ENCODE measurements around the gene PSMG4.

The PSMG4 gene

DNA sequence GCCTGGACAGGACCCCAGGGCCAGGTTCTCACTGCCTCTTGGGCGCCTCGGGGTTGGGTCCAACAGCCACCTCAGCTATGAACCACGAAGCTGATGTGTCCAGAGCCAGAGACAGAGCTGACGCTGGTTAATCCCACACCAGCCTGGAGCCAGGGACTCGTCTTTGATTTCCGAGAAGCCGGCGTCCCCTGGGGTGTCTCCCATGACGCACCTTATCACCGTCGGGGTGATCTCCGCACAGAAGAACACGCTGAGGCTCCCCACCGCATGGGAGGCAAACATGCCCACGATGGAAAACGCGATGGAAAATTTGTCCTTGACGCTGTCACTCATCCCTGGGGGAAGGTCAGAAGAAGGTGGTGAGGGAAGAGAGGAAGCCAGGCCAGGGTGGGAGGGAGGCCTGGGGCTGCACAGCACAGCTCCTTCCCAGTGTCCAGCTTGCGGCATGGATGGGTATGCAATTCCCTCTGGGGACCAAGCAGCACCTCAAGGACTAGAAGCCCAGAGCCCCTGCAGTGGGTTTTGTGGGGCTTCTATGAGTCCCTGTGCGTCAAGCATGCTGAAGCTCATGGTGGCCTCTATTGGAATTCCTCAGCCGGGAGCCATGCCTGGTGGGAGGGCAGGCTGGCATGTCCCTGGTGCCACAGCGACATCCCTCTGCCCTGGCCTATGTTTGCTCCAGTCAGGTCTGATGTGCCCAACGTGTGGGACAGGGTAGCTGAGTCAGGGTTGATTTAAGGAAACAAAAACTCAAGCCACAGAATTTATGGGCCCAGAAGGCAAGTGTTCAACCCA is 25.1 kb downstream of the PSMG4 start:
- Histone ChIP-seq H3K4me1 (ENCODE audit: control insufficient read depth, insufficient read depth, low read length) (no peaks in the 10 kb centered on the region), H3K4me3 (ENCODE audit: low read length) (no peak overlapping the region), H3K36me3 (ENCODE audit: control insufficient read depth, insufficient read depth, low read length) (peaks cover 25% of the 10 kb centered on the region), H3K9ac (ENCODE audit: low read length) (no peak overlapping the region), H3K9me3 (ENCODE audit: control insufficient read depth, low read length) (no peaks in the 10 kb centered on the region), H3K27me3 (ENCODE audit: control insufficient read depth, insufficient read depth, low read length) (no peaks in the 10 kb centered on the region)

DNA sequence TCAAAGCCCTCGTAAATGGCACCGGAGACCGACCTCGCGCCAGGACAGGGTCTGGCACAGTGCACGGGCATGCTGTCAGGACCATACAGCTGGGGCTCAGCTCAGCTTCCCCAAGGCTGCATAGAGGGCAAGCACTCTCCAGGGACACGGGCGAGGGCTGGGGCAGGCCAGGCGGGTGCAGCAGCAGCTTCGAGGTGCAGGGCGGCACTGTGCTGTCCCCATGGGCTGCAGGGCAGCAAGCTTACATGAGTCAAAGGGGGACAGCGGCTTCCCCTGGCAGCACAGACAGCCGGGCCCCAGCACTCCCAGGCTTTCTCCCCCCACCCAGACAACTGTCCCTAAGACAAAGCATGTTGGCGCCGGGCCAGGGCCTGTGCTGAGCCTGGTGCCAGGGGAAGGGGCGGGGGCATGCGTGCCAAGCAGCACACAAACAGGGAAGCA is 25.7 kb downstream of the PSMG4 start:
- H3K36me3 ChIP-seq (ENCODE audit: control insufficient read depth, insufficient read depth, low read length) = peaks cover 28% of the 10 kb centered on the region
- H3K9ac ChIP-seq (ENCODE audit: low read length) = no peak overlapping the region
- no peak overlapping the region for H3K4me3 ChIP-seq (ENCODE audit: low read length)
- H3K27me3 ChIP-seq (ENCODE audit: control insufficient read depth, insufficient read depth, low read length) = no peaks in the 10 kb centered on the region
- H3K9me3 ChIP-seq (ENCODE audit: control insufficient read depth, low read length) = no peaks in the 10 kb centered on the region
- H3K4me1 ChIP-seq (ENCODE audit: control insufficient read depth, insufficient read depth, low read length) = no peaks in the 10 kb centered on the region

DNA sequence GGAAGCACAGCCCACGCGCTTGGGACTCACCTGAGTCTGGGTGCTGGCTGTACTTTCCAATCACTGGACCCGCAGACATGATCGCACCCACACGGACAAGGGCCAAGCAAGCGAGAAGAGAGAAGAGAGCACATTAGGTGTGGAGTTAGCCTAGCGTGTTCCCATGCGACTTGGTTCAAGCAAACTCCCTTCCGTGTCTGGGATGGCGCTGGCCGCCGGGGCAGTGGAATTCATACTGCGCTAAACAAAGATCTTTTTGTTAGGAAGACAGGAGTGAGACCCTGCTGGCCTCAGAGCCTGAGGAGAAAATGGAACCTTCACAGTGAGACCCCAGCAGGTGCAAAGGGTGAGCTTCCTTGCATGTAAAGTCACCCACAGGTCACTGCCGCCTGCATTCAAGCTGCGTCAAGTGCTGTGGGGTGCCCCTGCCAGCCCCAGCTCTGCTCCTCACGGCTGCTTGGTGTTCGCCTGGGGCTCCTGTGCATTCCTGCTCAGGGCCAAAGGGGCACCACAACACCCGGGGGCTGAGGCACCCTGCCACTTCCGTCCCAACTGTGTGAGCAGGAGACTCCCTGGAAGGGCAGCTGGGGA is 26.4 kb downstream of the PSMG4 start:
- Histone ChIP-seq H3K4me1 (ENCODE audit: control insufficient read depth, insufficient read depth, low read length) (no peaks in the 10 kb centered on the region), H3K27me3 (ENCODE audit: control insufficient read depth, insufficient read depth, low read length) (no peaks in the 10 kb centered on the region), H3K36me3 (ENCODE audit: control insufficient read depth, insufficient read depth, low read length) (peaks cover 30% of the 10 kb centered on the region), H3K9me3 (ENCODE audit: control insufficient read depth, low read length) (no peaks in the 10 kb centered on the region), H3K4me3 (ENCODE audit: low read length) (no peak overlapping the region), H3K9ac (ENCODE audit: low read length) (no peak overlapping the region)

DNA sequence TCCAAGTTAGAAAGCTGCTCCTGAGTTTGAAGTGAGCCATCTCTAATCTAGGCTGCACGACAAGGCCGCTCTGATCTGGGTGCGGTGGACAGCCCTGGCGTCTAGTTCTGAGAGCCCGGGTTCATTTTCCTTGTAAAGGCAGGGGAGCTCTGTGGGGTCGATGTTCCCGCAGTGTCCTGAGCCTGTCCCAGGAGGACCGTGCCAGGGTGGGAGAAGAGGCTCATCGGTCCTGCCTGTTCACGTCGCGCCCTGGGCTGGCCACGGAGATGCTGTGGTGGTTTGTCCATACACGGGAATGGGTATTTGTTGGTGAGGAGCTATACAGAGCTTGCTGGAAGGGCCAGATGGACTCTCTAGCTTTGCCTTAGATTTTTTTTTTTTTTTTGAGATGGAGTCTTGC is 27.0 kb downstream of the PSMG4 start:
- Histone ChIP-seq H3K36me3 (ENCODE audit: control insufficient read depth, insufficient read depth, low read length) (peaks cover 35% of the 10 kb centered on the region), H3K27me3 (ENCODE audit: control insufficient read depth, insufficient read depth, low read length) (no peaks in the 10 kb centered on the region), H3K4me1 (ENCODE audit: control insufficient read depth, insufficient read depth, low read length) (no peaks in the 10 kb centered on the region), H3K9ac (ENCODE audit: low read length) (no peak overlapping the region), H3K4me3 (ENCODE audit: low read length) (no peak overlapping the region), H3K9me3 (ENCODE audit: control insufficient read depth, low read length) (no peaks in the 10 kb centered on the region)

DNA sequence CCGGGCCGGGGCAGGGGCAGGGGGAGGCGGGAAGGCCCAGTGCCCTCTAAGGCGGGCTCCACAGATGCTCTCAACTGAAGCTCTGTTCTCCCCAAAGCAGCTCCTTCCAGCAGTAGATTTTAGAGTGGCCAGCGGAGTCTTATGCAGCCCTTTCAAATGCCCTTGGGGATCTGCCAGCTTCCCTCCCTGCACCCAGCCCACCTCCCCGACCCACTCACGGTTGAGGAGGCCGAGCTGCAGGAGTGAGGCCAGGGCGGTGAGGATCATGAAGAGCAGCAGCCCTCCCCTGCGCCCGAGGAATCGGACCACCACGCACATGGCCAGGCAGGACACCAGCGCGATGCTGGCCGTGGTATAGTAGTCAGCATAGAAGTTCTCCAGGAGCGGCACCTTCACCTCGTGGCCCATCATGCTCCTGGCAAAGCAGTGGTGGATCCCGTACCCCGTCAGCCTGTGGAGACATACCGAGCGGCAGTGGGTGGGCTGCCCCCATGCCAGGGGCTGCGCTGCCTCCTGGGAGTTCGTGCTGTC is 28.0 kb downstream of the PSMG4 start:
- no peaks in the 10 kb centered on the region for H3K9me3 ChIP-seq (ENCODE audit: control insufficient read depth, low read length)
- H3K4me3 ChIP-seq (ENCODE audit: low read length) = no peak overlapping the region
- no peak overlapping the region for H3K9ac ChIP-seq (ENCODE audit: low read length)
- peaks cover 35% of the 10 kb centered on the region for H3K36me3 ChIP-seq (ENCODE audit: control insufficient read depth, insufficient read depth, low read length)
- no peaks in the 10 kb centered on the region for H3K4me1 ChIP-seq (ENCODE audit: control insufficient read depth, insufficient read depth, low read length)
- no peaks in the 10 kb centered on the region for H3K27me3 ChIP-seq (ENCODE audit: control insufficient read depth, insufficient read depth, low read length)

DNA sequence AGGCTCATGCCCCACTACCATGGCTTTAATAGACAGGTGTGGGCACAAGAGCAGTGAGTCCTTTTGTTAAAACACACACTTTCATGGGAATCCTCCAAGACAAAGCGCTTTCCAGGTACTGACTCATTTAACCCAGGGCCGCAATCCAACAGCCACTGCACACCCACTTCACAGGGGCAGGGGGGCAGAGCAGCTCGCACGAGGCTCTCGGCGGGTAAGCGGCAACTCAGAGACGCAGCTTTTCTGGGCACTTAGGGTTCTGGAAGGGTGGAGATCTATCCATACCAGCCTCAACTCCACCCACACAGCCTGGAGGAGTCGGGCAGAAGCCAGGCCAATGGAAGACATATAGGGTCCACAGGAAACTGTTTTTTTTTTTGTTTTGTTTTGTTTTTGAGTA is 28.6 kb downstream of the PSMG4 start:
- Histone ChIP-seq H3K9ac (ENCODE audit: low read length) (no peak overlapping the region), H3K4me3 (ENCODE audit: low read length) (no peak overlapping the region), H3K36me3 (ENCODE audit: control insufficient read depth, insufficient read depth, low read length) (peaks cover 32% of the 10 kb centered on the region), H3K9me3 (ENCODE audit: control insufficient read depth, low read length) (no peaks in the 10 kb centered on the region), H3K27me3 (ENCODE audit: control insufficient read depth, insufficient read depth, low read length) (no peaks in the 10 kb centered on the region), H3K4me1 (ENCODE audit: control insufficient read depth, insufficient read depth, low read length) (no peaks in the 10 kb centered on the region)

DNA sequence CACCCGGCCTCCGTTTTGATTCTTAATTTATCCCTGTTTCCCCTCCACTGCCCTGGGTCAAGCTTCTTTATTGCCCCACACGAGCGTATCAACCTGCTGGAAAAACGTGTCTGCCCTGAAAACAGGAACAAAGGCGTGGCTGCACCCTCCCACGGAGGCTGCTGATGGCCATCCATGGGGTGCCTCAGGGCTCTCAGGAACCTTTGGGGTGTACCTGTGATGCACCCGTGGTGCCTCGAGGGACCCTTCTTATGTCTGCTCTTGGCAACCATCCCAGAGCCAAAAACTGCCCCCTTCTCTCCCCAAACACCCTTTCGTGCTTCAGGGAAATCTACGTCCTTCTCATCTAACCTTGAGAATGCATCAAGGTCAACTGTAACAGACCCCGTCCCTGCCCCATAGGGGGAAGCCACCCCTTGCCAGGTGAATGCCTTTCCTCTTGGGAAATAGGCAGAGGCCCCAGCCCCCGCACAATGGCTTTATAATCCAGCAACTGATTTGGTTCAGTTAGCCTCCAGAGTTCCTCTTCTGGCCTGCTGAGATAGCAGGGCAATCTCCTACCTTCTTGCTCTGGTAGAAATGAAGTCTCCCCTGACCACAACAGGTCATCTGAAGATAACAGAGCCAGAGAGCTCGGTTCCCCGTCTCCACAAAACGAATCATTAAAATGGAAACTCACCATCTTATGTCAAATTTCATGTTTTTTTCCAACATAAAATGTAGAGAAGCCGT is 29.4 kb downstream of the PSMG4 start:
- Histone ChIP-seq H3K36me3 (ENCODE audit: control insufficient read depth, insufficient read depth, low read length) (peaks cover 24% of the 10 kb centered on the region), H3K27me3 (ENCODE audit: control insufficient read depth, insufficient read depth, low read length) (no peaks in the 10 kb centered on the region), H3K9ac (ENCODE audit: low read length) (no peak overlapping the region), H3K4me3 (ENCODE audit: low read length) (no peak overlapping the region), H3K4me1 (ENCODE audit: control insufficient read depth, insufficient read depth, low read length) (no peaks in the 10 kb centered on the region), H3K9me3 (ENCODE audit: control insufficient read depth, low read length) (no peaks in the 10 kb centered on the region)

DNA sequence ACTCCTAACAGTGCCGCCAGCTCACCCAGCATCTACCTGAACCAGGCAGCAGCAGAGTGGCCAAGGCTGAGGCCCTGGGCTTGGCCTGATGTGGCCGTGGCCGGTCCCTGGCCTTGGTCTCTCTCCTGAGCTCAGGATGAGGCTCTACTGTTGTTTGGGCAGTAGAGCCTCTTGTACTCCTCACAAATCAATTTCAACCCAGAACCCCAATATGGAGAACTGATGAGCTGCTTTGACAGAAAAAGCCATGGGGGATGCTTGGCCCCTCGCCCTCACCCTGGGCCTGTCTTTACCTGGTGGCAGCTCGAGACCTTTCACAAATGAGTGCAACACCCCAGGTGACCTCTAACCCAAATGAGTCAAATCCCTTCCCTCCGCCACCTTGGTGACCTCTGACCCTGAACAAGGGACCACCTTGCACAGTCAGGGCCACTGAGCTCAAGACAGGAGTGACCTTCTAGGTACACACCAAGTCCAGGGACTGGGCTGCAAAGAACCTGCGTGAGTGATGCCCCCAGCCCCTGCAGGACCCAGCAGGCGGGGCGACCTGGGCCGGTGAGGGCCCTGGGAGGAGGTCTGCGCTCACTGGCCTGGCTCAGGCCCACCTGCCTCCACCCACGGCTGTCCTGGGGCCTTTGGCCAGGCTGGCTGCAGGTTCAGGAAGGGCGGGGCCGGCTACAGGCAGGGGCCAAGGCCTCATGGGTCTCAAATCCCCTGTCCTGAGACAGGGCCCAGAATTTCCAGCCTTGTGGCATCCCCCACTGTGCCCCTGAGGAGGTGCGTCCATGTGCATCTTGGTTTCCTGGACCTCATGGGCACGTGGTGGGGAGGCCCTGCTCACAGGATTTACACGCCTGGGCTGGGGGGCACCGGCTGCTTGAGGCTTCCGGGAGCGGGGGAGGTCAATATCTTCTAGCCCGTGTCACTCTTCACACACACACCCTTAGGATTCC is 30.2 kb downstream of the PSMG4 start:
- Histone ChIP-seq H3K4me3 (ENCODE audit: low read length) (no peak overlapping the region), H3K9ac (ENCODE audit: low read length) (no peak overlapping the region), H3K9me3 (ENCODE audit: control insufficient read depth, low read length) (no peaks in the 10 kb centered on the region), H3K4me1 (ENCODE audit: control insufficient read depth, insufficient read depth, low read length) (no peaks in the 10 kb centered on the region), H3K36me3 (ENCODE audit: control insufficient read depth, insufficient read depth, low read length) (peaks cover 19% of the 10 kb centered on the region), H3K27me3 (ENCODE audit: control insufficient read depth, insufficient read depth, low read length) (no peaks in the 10 kb centered on the region)

DNA sequence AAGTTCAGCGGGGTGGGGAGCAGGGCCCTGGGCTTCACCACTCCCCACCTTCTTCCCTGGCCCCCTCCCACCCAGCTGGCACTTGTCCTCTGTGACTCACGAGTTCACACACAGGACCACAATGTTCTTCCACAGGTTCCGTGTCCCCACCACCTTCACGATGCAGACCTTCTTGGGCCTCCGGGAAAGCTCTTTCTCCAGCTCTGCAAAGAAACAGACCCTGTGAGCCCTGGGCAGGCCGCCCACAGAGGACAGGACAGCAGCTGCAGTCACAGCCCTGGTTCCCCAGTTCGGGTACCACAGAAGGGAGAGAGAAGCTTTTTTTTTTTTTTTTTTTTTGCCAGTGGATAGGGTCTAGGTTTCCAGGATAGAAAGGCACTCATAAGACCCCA is 30.9 kb downstream of the PSMG4 start:
- H3K4me1 ChIP-seq (ENCODE audit: control insufficient read depth, insufficient read depth, low read length) = no peaks in the 10 kb centered on the region
- no peak overlapping the region for H3K4me3 ChIP-seq (ENCODE audit: low read length)
- no peaks in the 10 kb centered on the region for H3K27me3 ChIP-seq (ENCODE audit: control insufficient read depth, insufficient read depth, low read length)
- H3K9ac ChIP-seq (ENCODE audit: low read length) = no peak overlapping the region
- H3K9me3 ChIP-seq (ENCODE audit: control insufficient read depth, low read length) = no peaks in the 10 kb centered on the region
- H3K36me3 ChIP-seq (ENCODE audit: control insufficient read depth, insufficient read depth, low read length) = peaks cover 14% of the 10 kb centered on the region

DNA sequence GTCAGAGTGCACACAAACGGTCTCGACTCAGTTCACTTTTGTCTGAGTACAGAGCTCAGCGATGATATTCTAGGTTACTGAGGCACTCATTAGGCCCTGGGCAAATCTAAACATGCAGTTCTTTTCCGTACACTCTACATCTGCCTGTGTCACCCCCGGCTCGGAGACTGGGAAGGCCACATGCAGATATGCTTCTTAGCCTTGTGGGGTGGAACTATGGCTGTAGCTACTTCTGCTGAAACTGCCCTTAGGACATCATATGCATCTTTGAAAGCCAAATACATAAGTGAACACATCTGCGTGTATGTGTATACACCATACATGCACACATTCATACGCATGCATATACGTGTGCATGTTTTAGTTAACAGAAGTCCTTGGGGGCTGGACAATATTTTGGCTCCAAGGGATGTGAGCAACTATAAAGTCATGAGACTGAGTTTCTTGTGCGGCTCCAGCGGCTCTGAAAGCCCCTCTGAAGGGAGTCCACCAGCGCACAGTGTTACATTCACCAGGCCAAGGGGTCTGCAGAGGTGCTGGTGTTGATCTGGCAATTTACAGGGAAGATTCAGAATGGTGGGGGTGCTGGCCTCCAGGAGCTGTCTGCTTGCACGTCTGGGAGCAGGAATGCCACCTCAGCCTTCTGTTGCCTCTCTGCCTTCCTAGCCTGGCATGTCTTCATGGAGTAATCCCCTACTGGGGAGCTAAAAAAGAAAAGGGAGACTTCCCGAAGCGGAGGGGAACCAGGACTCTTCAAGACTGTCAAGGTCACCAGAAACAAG is 31.6 kb downstream of the PSMG4 start:
- Histone ChIP-seq H3K36me3 (ENCODE audit: control insufficient read depth, insufficient read depth, low read length) (peaks cover 10% of the 10 kb centered on the region), H3K4me3 (ENCODE audit: low read length) (no peak overlapping the region), H3K27me3 (ENCODE audit: control insufficient read depth, insufficient read depth, low read length) (no peaks in the 10 kb centered on the region), H3K4me1 (ENCODE audit: control insufficient read depth, insufficient read depth, low read length) (no peaks in the 10 kb centered on the region), H3K9ac (ENCODE audit: low read length) (no peak overlapping the region), H3K9me3 (ENCODE audit: control insufficient read depth, low read length) (no peaks in the 10 kb centered on the region)

DNA sequence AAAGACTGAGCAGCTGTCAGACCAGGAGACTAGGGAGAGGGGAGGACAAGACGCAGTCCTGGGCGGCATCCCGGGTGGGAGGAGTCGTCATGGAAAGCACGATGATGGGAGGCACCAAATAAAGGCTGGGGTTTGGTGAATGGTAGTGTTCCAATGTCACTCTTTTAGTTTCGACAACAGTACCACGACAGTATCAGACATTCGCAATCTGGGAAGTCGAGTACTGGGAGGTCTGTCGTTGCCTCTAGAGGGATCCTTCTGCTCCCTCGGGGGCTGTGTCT is 32.1 kb downstream of the PSMG4 start:
- no peak overlapping the region for H3K4me3 ChIP-seq (ENCODE audit: low read length)

More for the DNA sequence above, 32.1 kb downstream of the PSMG4 start:
- Histone ChIP-seq H3K36me3 (ENCODE audit: control insufficient read depth, insufficient read depth, low read length) (peaks cover 10% of the 10 kb centered on the region), H3K4me1 (ENCODE audit: control insufficient read depth, insufficient read depth, low read length) (no peaks in the 10 kb centered on the region), H3K9me3 (ENCODE audit: control insufficient read depth, low read length) (no peaks in the 10 kb centered on the region), H3K9ac (ENCODE audit: low read length) (no peak overlapping the region), H3K27me3 (ENCODE audit: control insufficient read depth, insufficient read depth, low read length) (no peaks in the 10 kb centered on the region)
